ENCODE data around the gene TBC1D10A.

DNA sequence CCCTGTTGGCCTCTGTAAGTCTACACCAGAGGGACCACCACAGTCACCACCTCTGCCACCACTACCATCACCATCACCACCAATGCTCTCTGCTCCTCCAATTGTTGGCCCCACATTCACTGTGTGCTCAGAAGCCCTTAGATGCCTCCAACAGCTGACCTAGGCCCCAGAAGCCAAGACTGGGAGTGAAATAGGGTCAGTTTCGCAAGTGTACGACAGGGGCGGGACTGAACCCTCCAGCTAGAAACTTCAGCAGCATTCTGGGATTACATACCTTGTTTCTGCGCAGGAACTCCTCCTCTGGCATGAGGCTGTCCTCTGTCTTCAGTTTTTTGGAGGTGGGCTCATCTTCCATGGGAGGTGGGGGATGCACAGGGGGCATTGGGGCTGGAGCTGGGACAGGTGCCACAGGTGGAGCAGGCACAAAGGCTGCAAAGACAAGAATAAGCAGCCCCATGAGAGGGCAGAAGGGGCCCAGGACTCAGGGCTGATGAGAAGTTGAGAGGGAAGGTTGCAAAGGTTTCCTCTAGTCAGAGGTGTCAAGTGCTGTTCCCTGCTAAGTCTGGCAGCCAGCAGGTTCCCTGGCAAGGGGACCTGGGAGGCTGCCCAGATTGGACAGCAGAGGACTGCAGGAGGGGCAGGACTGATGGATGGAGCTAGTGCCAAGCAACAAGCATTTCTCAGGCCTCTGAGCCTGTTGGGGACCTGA is 10.2 kb upstream of the TBC1D10A start:
- TF ChIP-seq, protein P1, sequence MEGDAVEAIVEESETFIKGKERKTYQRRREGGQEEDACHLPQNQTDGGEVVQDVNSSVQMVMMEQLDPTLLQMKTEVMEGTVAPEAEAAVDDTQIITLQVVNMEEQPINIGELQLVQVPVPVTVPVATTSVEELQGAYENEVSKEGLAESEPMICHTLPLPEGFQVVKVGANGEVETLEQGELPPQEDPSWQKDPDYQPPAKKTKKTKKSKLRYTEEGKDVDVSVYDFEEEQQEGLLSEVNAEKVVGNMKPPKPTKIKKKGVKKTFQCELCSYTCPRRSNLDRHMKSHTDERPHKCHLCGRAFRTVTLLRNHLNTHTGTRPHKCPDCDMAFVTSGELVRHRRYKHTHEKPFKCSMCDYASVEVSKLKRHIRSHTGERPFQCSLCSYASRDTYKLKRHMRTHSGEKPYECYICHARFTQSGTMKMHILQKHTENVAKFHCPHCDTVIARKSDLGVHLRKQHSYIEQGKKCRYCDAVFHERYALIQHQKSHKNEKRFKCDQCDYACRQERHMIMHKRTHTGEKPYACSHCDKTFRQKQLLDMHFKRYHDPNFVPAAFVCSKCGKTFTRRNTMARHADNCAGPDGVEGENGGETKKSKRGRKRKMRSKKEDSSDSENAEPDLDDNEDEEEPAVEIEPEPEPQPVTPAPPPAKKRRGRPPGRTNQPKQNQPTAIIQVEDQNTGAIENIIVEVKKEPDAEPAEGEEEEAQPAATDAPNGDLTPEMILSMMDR (IDR thresholded peaks at IDR 0.05) = no peak
- no peak for TF ChIP-seq POLR2A (IDR thresholded peaks at IDR 0.05)
